HG03135 (cell line): Measurements from ENCODE around the gene ANKRD39.
A peak's percentile ranks its signal among the peaks of the same experiment; 100 is the strongest.

Experiments
- ATAC-seq: cut with Tn5 transposase; IDR thresholded peaks from one replicate; pipeline ENCODE4 v1.9.1; 2021; ENCODE audit warnings: mild to moderate bottlenecking, moderate library complexity; ENCODE audit not compliant: unreplicated experiment

Gene ANKRD39

GRCh38 chr2:96859099-96859649 lies 1.4 kb upstream of the ANKRD39 start:
- ATAC-seq, result no peak

- peak; percentile 11 for ATAC-seq
These were observed 795 bp downstream of the ANKRD39 start for GRCh38 chr2:96856776-96857666.

- ATAC-seq, result no peak
These were observed 4.5 kb downstream of the ANKRD39 start for GRCh38 chr2:96853321-96853720.

GRCh38 chr2:96852667-96853066 lies 5.1 kb downstream of the ANKRD39 start:
- ATAC-seq, result no peak

- ATAC-seq, result no peak
These were observed 9.6 kb downstream of the ANKRD39 start for GRCh38 chr2:96848264-96848663.

- ATAC-seq, result no peak
These were observed 10.2 kb downstream of the ANKRD39 start for GRCh38 chr2:96847586-96847985.

- ATAC-seq, result no peak
These were observed 11.0 kb downstream of the ANKRD39 start for GRCh38 chr2:96846825-96847224.

GRCh38 chr2:96844405-96844808 lies 13.4 kb downstream of the ANKRD39 start:
- ATAC-seq, result no peak

- no peak for ATAC-seq
These were observed 14.1 kb downstream of the ANKRD39 start, which contains the start of gene ANKRD23 for GRCh38 chr2:96843538-96844268. Gene ANKRD23, minus strand, starts transcription at chr2:96844021. Its CDS starts 29 bp downstream, at chr2:96843992.

GRCh38 chr2:96842600-96842999 lies 15.2 kb downstream of the ANKRD39 start:
- ATAC-seq, result no peak

GRCh38 chr2:96841701-96842495 lies 15.9 kb downstream of the ANKRD39 start:
- ATAC-seq, result no peak

GRCh38 chr2:96839875-96840850 lies 17.7 kb downstream of the ANKRD39 start:
- ATAC-seq, result peak; percentile 7

GRCh38 chr2:96839293-96839874 lies 18.4 kb downstream of the ANKRD39 start:
- peak; percentile 68 for ATAC-seq

- peak; percentile 11 for ATAC-seq
These were observed 19.2 kb downstream of the ANKRD39 start for GRCh38 chr2:96838345-96839292.

- ATAC-seq, result no peak
These were observed 20.2 kb downstream of the ANKRD39 start for GRCh38 chr2:96837575-96837974.

- no peak for ATAC-seq
These were observed 22.0 kb downstream of the ANKRD39 start for GRCh38 chr2:96835830-96836229.

- no peak for ATAC-seq
These were observed 24.9 kb downstream of the ANKRD39 start for GRCh38 chr2:96832754-96833507.

- ATAC-seq, result no peak
These were observed 25.4 kb downstream of the ANKRD39 start for GRCh38 chr2:96832408-96832753.
